Measurements from ENCODE around the gene PREPL. TPM values are rescaled to one million over a fixed set of nuclear protein-coding genes. Genes with fewer than 3 reads are reported as not detected.

Gene PREPL
- total and polyA plus RNA-seq, 10 of the 15 experiments (the other 5 are each of a cell fraction or from before 2014, with no cell fraction given): 9.2 to 43.0 (median 20.4) TPM

GRCh38 chr2:44361330-44362206, at the start of gene PREPL, which contains the start of gene CAMKMT (continued):
- TF ChIP-seq SUPT20H (IDR thresholded peaks at IDR 0.05; ENCODE audit: borderline replicate concordance, control insufficient read depth, low read depth, low read length) (no peak), SMAD5 (IDR thresholded peaks at IDR 0.05; ENCODE audit: low read depth) (no peak), FOS (IDR thresholded peaks at IDR 0.05; ENCODE audit: borderline replicate concordance, extremely low read depth, insufficient read length) (no peak), STAT1 (conservative IDR thresholded peaks at IDR 0.05) (peak; percentile 53; the same call in 1 of the 2 replicates), SMC3 (IDR thresholded peaks at IDR 0.05; ENCODE audit: borderline replicate concordance, low read length) (no peak), CHD4 (IDR thresholded peaks at IDR 0.05) (no peak), NR2C1 (IDR thresholded peaks at IDR 0.05) (peak; percentile 93), IRF3 (IDR thresholded peaks at IDR 0.05) (no peak), GATAD2B (conservative IDR thresholded peaks at IDR 0.05; ENCODE audit: low read depth) (peak; percentile 63; the same call in 1 of the 2 replicates), DPF2 (IDR thresholded peaks at IDR 0.05) (peak; percentile 56; the same call in 1 of the 2 replicates), PRDM15 (CRISPR knock-in tag; IDR thresholded peaks at IDR 0.05) (no peak), MEF2B (IDR thresholded peaks at IDR 0.05; ENCODE audit: partially characterized antibody, poor library complexity, severe bottlenecking) (peak; percentile 62), HCFC1 (IDR thresholded peaks at IDR 0.05; ENCODE audit: low read length) (peak; percentile 76), CEBPB (IDR thresholded peaks at IDR 0.05; ENCODE audit: borderline replicate concordance in 1 of 2, low read depth in 2 of 2, low read length in 2 of 2) (peak in 1 of 2 experiments; percentile 65; a peak in 1 of 4 replicates), ASH2L (IDR thresholded peaks at IDR 0.05; ENCODE audit: borderline replicate concordance, low read depth) (no peak; the same call in 1 of the 2 replicates), SRF (IDR thresholded peaks at IDR 0.05; ENCODE audit: low read depth in 2 of 2, low read length in 2 of 2) (no peak), JUNB (IDR thresholded peaks at IDR 0.05) (no peak), PKNOX1 (IDR thresholded peaks at IDR 0.05) (peak; percentile 90), ZBTB40 (IDR thresholded peaks at IDR 0.05; ENCODE audit: borderline replicate concordance) (peak; percentile 79), BMI1 (IDR thresholded peaks at IDR 0.05; ENCODE audit: borderline replicate concordance) (peak; percentile 97)
